GM12878 (cell line): ENCODE data around the gene KRTAP10-2. TPM values are rescaled to one million over a fixed set of nuclear protein-coding genes. Genes with fewer than 3 reads are reported as not detected.

ENCODE experiments used
- ATAC-seq: fragments of 200-7000 bp; cut with Tn5 transposase; 3 replicates; pipeline ENCODE4 v1.9.1; 2020; ENCODE audit warnings: mild to moderate bottlenecking, moderate library complexity
- BruUV-seq: library from RNA; stranded (reverse); fragments of 400-500 nt; replicated peaks from 2 replicates; lab custom pipeline; 2021; lab: Mats Ljungman, UMichigan
- CTCF ChIA-PET: fragments of 300-600 bp; sonication (Branson Sonifier 250); formaldehyde crosslinking; extraction: SDS; loops from one replicate; lab custom pipeline; 2021; ENCODE audit warnings: inconsistent platforms; lab: Yijun Ruan, JAX
- POLR2A ChIA-PET: fragments of 350-600 bp; formaldehyde crosslinking; extraction: SDS; loops from one replicate; lab custom pipeline; 2021; ENCODE audit warnings: inconsistent platforms; lab: Charles Lee
- RAD21 ChIA-PET: fragments of 300-600 bp; sonication (Branson Sonifier 250); formaldehyde crosslinking; loops from one replicate; lab custom pipeline; 2023; ENCODE audit warnings: antibody characterized with exemption; ENCODE audit not compliant: unreplicated experiment; lab: Charles Lee
- SMC1A ChIA-PET: fragments of 300-600 bp; sonication (Branson Sonifier 250); formaldehyde crosslinking; loops from one replicate; lab custom pipeline; 2023; ENCODE audit not compliant: unreplicated experiment, uncharacterized antibody; lab: Charles Lee
- DNase-seq: peaks from one replicate; pipeline ENCODE4 v3.0.0-alpha.2; 2011; ENCODE audit warnings: low read depth, low spot score
- FAIRE-seq: peaks from 3 replicates; lab custom pipeline; 2011; peaks lifted over from hg19 to GRCh38; lab: Jason Lieb, UNC
- H2AFZ ChIP-seq: 2 replicates; pipeline ENCODE4 v1.6.0; 2011; ENCODE audit warnings: low read depth, low read length, control low read depth; ENCODE audit not compliant: control insufficient read depth
- H3K27ac ChIP-seq: 2 replicates; pipeline ENCODE4 v1.5.1; 2011; ENCODE audit warnings: control low read depth; ENCODE audit not compliant: control insufficient read depth, insufficient read depth
- H3K27me3 ChIP-seq, 2 experiments: replicated peaks in 1 of 2; 2 replicates each; pipeline versions ENCODE4 v1.6.0 to v1.6.1; 2011; ENCODE audit warnings: low read length in 1 of 2; ENCODE audit not compliant: control insufficient read depth in 2 of 2, insufficient read depth in 2 of 2
- H3K36me3 ChIP-seq, 2 experiments: 2 replicates each; pipeline ENCODE4 v1.5.1; 2011; ENCODE audit warnings: low read length in 1 of 2; ENCODE audit not compliant: control insufficient read depth in 2 of 2, insufficient read depth in 2 of 2
- H3K4me1 ChIP-seq: 2 replicates; pipeline ENCODE4 v1.6.1; 2011; ENCODE audit warnings: mild to moderate bottlenecking, low read length, moderate library complexity, mixed read lengths; ENCODE audit not compliant: control insufficient read depth, insufficient read depth
- H3K4me2 ChIP-seq: 2 replicates; pipeline ENCODE4 v1.6.0; 2011; ENCODE audit warnings: control low read depth; ENCODE audit not compliant: control insufficient read depth, insufficient read depth
- H3K4me3 ChIP-seq: fragments of 200-600 bp; sonication (generic); 2 replicates; pipeline ENCODE4 v1.5.1; 2016
- H3K79me2 ChIP-seq: 2 replicates; pipeline ENCODE4 v1.6.0; 2011; ENCODE audit warnings: low read length; ENCODE audit not compliant: control insufficient read depth, insufficient read depth
- H3K9ac ChIP-seq: 2 replicates; pipeline ENCODE4 v1.8.0; 2011; ENCODE audit warnings: low read length, control low read depth, mixed read lengths; ENCODE audit not compliant: control insufficient read depth, insufficient read depth
- H3K9me3 ChIP-seq: replicated peaks from 3 replicates; pipeline ENCODE4 v1.5.1; 2011; ENCODE audit warnings: mild to moderate bottlenecking, low read length; ENCODE audit not compliant: control insufficient read depth, insufficient read depth
- H4K20me1 ChIP-seq: 2 replicates; pipeline ENCODE4 v1.6.0; 2011; ENCODE audit not compliant: control insufficient read depth, insufficient read depth
- ATF2 ChIP-seq: IDR thresholded peaks from 2 replicates; pipeline ENCODE4 v1.6.1; 2012; ENCODE audit warnings: low read length, inconsistent platforms
- BCL3 ChIP-seq: IDR thresholded peaks from 2 replicates; pipeline ENCODE4 v1.6.1; 2011; ENCODE audit warnings: borderline replicate concordance, low read depth, mild to moderate bottlenecking, moderate library complexity, low read length; ENCODE audit not compliant: insufficient read depth, poor library complexity, severe bottlenecking
- BHLHE40 ChIP-seq, 2 experiments: fragments of 450-650 bp in 1 of 2; IDR thresholded peaks; 2 replicates each; pipeline ENCODE4 v1.6.1; 2011 to 2017; ENCODE audit warnings: low read depth in 2 of 2, borderline replicate concordance in 1 of 2, improper control_type of control experiment in 1 of 2, low read length in 1 of 2, mild to moderate bottlenecking in 1 of 2
- CEBPB ChIP-seq, 2 experiments: fragments of 150-350 bp in 1 of 2; IDR thresholded peaks; 2 replicates each; pipeline ENCODE4 v1.6.1; 2012 to 2014; ENCODE audit warnings: low read depth in 2 of 2, low read length in 2 of 2, borderline replicate concordance in 1 of 2, inconsistent platforms in 1 of 2
- CHD4 ChIP-seq: fragments of 200-600 bp; sonication (generic); IDR thresholded peaks from 2 replicates; pipeline ENCODE4 v1.6.1; 2016; ENCODE audit warnings: mild to moderate bottlenecking
- EZH2 ChIP-seq: IDR thresholded peaks from 2 replicates; pipeline ENCODE4 v1.6.1; 2012; ENCODE audit warnings: low read depth, mild to moderate bottlenecking, control low read depth, inconsistent platforms, low read length, borderline replicate concordance; ENCODE audit not compliant: control insufficient read depth
- HCFC1 ChIP-seq: fragments of 150-350 bp; IDR thresholded peaks from 2 replicates; pipeline ENCODE4 v1.6.1; 2014; ENCODE audit warnings: low read length
- MYC ChIP-seq: IDR thresholded peaks from 2 replicates; pipeline ENCODE4 v1.6.1; 2011; ENCODE audit warnings: mild to moderate bottlenecking, low read length, moderate library complexity, inconsistent platforms; ENCODE audit not compliant: insufficient read depth, insufficient replicate concordance, insufficient read length, severe bottlenecking
- PML ChIP-seq: IDR thresholded peaks from 2 replicates; pipeline ENCODE4 v1.6.1; 2012; ENCODE audit warnings: low read length, inconsistent platforms
- RAD21 ChIP-seq: IDR thresholded peaks from 2 replicates; pipeline ENCODE4 v1.6.1; 2011; ENCODE audit warnings: mild to moderate bottlenecking, low read depth, low read length, moderate library complexity; ENCODE audit not compliant: insufficient read depth
- RFX5 ChIP-seq: IDR thresholded peaks from 2 replicates; pipeline ENCODE4 v1.6.1; 2011; ENCODE audit warnings: low read depth, low read length, improper control_type of control experiment
- SP1 ChIP-seq: IDR thresholded peaks from one replicate; pipeline ENCODE4 v1.6.1; 2011; ENCODE audit warnings: low read depth, low read length
- SPI1 ChIP-seq: IDR thresholded peaks from 2 replicates; pipeline ENCODE4 v1.6.1; 2011; ENCODE audit warnings: low read depth, mild to moderate bottlenecking, low read length, moderate library complexity, borderline replicate concordance; ENCODE audit not compliant: insufficient read depth
- WGBS: methylation state at CpG from one replicate; pipeline ENCODE4 v1.1.6; 2016; ENCODE audit warnings: low lambda C conversion rate; ENCODE audit not compliant: insufficient replicate concordance, insufficient coverage; ENCODE audit errors: missing lambda C conversion rate; 5-methylcytosine and 5-hydroxymethylcytosine counted together
- in situ Hi-C: fragments of 300-500 bp; cut with MboI; formaldehyde crosslinking; loops from 9 replicates; pipeline ENCODE4 v1.14.3; 2018; ENCODE audit warnings: mixed read lengths
- intact Hi-C: fragments of 100-400 bp; cut with micrococcal nuclease; formaldehyde crosslinking; loops from one replicate; pipeline ENCODE4 v1.14.2; 2022; ENCODE audit not compliant: unreplicated experiment
- polyA plus RNA-seq, 11 experiments: library from polyadenylated mRNA; depleted of rRNA in 4 of 11; unstranded in 6 of 11; stranded (reverse) in 5 of 11; fragments of >200 nt; fragmentation: Nextera tagmentation in 4 of 11; fragmentation: Illumina TruSeq in 1 of 11; extraction: Ambion mirVana in 4 of 11; extraction: Trizol in 1 of 11; gene quantifications; 1 replicate in 1 of 11; 2 replicates in 10 of 11; pipeline versions ENCODE4 v1.2.1 to v1.2.3, GENCODE V29; 2011 to 2016; ENCODE audit warnings: inconsistent platforms in 2 of 11, missing spikeins in 2 of 11, low read depth in 1 of 11
- total RNA-seq, 4 experiments: library from RNA; depleted of rRNA in 3 of 4; stranded (reverse); fragments of >200 nt in 3 of 4; fragmentation: Illumina TruSeq in 1 of 4; extraction: Trizol in 1 of 4; gene quantifications; 2 replicates each; pipeline versions ENCODE4 v1.2.1 to v1.2.3, GENCODE V29; 2013 to 2021
- TF ChIP-seq, protein P1 (sequence below): fragments of 450-650 bp; formaldehyde crosslinking; IDR thresholded peaks from 2 replicates; pipeline ENCODE4 v1.4.0; 2020; ENCODE audit warnings: mild to moderate bottlenecking, moderate library complexity
- TF ChIP-seq, protein P2 (sequence below): fragments of 450-650 bp; IDR thresholded peaks from 2 replicates; pipeline ENCODE4 v1.6.1; 2017; ENCODE audit warnings: borderline replicate concordance

KRTAP10-2 gene
- total and polyA plus RNA-seq, 10 of the 15 experiments (the other 5 are each of a cell fraction or from before 2014, with no cell fraction given) = not detected

GRCh38 chr21:44523567-44524413 is 27.5 kb downstream of the KRTAP10-2 start:
- DNase-seq (no peak), FAIRE-seq (no peak), ATAC-seq (no peak)
- H3K36me3 ChIP-seq = no peaks in the 10 kb centered on the region
- CTCF ChIA-PET = no interaction called here
- H4K20me1 ChIP-seq = no peaks in the 10 kb centered on the region
- no peak overlapping the region for H2AFZ ChIP-seq
- no peak overlapping the region for H3K27ac ChIP-seq
- no peaks in the 10 kb centered on the region; the same call in 2 of the 3 replicates for H3K9me3 ChIP-seq
- RAD21 ChIA-PET = no interaction called here
- BruUV-seq = no TSS peak
- no peaks in the 10 kb centered on the region for H3K79me2 ChIP-seq
- no peak overlapping the region for H3K9ac ChIP-seq
- no peaks in the 10 kb centered on the region for H3K4me1 ChIP-seq
- intact Hi-C loops (no loop called here), in situ Hi-C loops (no loop called here)
- POLR2A ChIA-PET = no interaction called here
- no peak for TF ChIP-seq SP1
- no peak for TF ChIP-seq MYC
- TF ChIP-seq RAD21 = no peak
- TF ChIP-seq, protein P1, sequence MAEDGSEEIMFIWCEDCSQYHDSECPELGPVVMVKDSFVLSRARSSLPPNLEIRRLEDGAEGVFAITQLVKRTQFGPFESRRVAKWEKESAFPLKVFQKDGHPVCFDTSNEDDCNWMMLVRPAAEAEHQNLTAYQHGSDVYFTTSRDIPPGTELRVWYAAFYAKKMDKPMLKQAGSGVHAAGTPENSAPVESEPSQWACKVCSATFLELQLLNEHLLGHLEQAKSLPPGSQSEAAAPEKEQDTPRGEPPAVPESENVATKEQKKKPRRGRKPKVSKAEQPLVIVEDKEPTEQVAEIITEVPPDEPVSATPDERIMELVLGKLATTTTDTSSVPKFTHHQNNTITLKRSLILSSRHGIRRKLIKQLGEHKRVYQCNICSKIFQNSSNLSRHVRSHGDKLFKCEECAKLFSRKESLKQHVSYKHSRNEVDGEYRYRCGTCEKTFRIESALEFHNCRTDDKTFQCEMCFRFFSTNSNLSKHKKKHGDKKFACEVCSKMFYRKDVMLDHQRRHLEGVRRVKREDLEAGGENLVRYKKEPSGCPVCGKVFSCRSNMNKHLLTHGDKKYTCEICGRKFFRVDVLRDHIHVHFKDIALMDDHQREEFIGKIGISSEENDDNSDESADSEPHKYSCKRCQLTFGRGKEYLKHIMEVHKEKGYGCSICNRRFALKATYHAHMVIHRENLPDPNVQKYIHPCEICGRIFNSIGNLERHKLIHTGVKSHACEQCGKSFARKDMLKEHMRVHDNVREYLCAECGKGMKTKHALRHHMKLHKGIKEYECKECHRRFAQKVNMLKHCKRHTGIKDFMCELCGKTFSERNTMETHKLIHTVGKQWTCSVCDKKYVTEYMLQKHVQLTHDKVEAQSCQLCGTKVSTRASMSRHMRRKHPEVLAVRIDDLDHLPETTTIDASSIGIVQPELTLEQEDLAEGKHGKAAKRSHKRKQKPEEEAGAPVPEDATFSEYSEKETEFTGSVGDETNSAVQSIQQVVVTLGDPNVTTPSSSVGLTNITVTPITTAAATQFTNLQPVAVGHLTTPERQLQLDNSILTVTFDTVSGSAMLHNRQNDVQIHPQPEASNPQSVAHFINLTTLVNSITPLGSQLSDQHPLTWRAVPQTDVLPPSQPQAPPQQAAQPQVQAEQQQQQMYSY = no peak
- TF ChIP-seq EZH2 = no peak
- TF ChIP-seq SPI1 = no peak
- TF ChIP-seq BCL3 = no peak
- no peak for TF ChIP-seq ATF2
- no peak for TF ChIP-seq PML
- TF ChIP-seq BHLHE40 (IDR thresholded peaks at IDR 0.05; ENCODE audit: borderline replicate concordance in 1 of 2, low read depth in 2 of 2, low read length in 1 of 2) = no peak
- no peak for TF ChIP-seq CHD4
- TF ChIP-seq HCFC1 = no peak
- no peak for TF ChIP-seq CEBPB (IDR thresholded peaks at IDR 0.05; ENCODE audit: borderline replicate concordance in 1 of 2, low read depth in 2 of 2, low read length in 2 of 2)
- TF ChIP-seq, protein P2, sequence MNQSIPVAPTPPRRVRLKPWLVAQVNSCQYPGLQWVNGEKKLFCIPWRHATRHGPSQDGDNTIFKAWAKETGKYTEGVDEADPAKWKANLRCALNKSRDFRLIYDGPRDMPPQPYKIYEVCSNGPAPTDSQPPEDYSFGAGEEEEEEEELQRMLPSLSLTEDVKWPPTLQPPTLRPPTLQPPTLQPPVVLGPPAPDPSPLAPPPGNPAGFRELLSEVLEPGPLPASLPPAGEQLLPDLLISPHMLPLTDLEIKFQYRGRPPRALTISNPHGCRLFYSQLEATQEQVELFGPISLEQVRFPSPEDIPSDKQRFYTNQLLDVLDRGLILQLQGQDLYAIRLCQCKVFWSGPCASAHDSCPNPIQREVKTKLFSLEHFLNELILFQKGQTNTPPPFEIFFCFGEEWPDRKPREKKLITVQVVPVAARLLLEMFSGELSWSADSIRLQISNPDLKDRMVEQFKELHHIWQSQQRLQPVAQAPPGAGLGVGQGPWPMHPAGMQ = no peak
- no peak for TF ChIP-seq RFX5
- H3K4me2 ChIP-seq = no peak overlapping the region
- SMC1A ChIA-PET = no interaction called here
- WGBS = 0% methylated on average over 1 of the region's 1 CpG
- no peaks in the 10 kb centered on the region for H3K27me3 ChIP-seq
- no peak overlapping the region for H3K4me3 ChIP-seq
